ENCODE results near the gene DEFB129.

- TF ChIP-seq POLR2A (IDR thresholded peaks at IDR 0.05; ENCODE audit: low read depth, low read length) (no peak), POLR2AphosphoS5 (IDR thresholded peaks at IDR 0.05; ENCODE audit: low read depth, low read length) (no peak), TAF1 (IDR thresholded peaks at IDR 0.05; ENCODE audit: borderline replicate concordance, low read depth, low read length) (no peak)
Measured at GRCh38 chr20:221258-221830, 5.7 kb upstream of the DEFB129 start.

Data from GM12892 (cell line).